Transverse colon (tissue), 4 donors: ENCODE measurements around the gene ROBO1.

Experiments used
- POLR2AphosphoS5 ChIP-seq, 3 donors: sonication (generic); formaldehyde crosslinking; IDR thresholded peaks; one replicate each; pipeline ENCODE4 v1.6.1; 2016; ENCODE audit warnings: antibody characterized with exemption in 3 of 3
- TF ChIP-seq, protein P1 (sequence below), 5 experiments: fragments of 200-600 bp in 3 of 5; fragments of 450-650 bp in 2 of 5; sonication (generic) in 3 of 5; IDR thresholded peaks; 1 replicate in 2 of 5; 2 replicates in 3 of 5; pipeline ENCODE4 v1.5.1; 2016 to 2017; ENCODE audit warnings: antibody characterized with exemption in 5 of 5, inconsistent platforms in 3 of 5, mild to moderate bottlenecking in 2 of 5, moderate library complexity in 1 of 5

DNA sequence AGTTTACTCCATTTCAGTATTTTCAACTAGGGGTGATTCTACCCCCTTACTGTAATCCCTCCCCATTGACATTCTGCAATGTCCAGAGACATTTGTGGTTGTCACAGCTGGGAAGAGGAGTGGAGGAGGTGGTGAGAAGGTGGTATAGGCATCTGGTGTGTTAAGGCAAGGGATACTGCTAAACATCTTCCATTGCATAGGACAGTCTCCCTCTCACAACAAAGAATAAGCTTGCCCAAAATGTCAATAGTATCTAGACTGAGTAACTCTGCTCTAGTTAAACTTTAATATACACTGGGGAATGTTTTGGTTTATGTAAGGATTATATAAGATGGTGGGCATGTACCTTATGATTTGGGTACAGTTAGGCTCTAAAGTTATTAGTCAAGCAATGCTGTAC lies 737.6 kb downstream of the ROBO1 start:
- no peak for TF ChIP-seq POLR2AphosphoS5 (IDR thresholded peaks at IDR 0.05)
- TF ChIP-seq, protein P1, sequence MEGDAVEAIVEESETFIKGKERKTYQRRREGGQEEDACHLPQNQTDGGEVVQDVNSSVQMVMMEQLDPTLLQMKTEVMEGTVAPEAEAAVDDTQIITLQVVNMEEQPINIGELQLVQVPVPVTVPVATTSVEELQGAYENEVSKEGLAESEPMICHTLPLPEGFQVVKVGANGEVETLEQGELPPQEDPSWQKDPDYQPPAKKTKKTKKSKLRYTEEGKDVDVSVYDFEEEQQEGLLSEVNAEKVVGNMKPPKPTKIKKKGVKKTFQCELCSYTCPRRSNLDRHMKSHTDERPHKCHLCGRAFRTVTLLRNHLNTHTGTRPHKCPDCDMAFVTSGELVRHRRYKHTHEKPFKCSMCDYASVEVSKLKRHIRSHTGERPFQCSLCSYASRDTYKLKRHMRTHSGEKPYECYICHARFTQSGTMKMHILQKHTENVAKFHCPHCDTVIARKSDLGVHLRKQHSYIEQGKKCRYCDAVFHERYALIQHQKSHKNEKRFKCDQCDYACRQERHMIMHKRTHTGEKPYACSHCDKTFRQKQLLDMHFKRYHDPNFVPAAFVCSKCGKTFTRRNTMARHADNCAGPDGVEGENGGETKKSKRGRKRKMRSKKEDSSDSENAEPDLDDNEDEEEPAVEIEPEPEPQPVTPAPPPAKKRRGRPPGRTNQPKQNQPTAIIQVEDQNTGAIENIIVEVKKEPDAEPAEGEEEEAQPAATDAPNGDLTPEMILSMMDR (IDR thresholded peaks at IDR 0.05), result no peak
